Skeletal muscle cell (primary cell): ENCODE results near the gene COA8.
A peak's percentile ranks its signal among the peaks of the same experiment; 100 is the strongest.

Source experiments
- DNase-seq: peaks from one replicate; pipeline ENCODE4 v3.0.0-alpha.2; 2010; ENCODE audit warnings: low read depth
- H3K4me3 ChIP-seq: 2 replicates; pipeline ENCODE4 v1.5.1; 2011; ENCODE audit warnings: low read depth, mild to moderate bottlenecking, control low read depth, low read length, moderate library complexity

The COA8 gene

GRCh38 chr14:103629503-103630121 lies 66.9 kb downstream of the COA8 start:
- no peak for DNase-seq
- peak overlapping the region; percentile 76 for H3K4me3 ChIP-seq

- peak overlapping the region; percentile 76 for H3K4me3 ChIP-seq
- DNase-seq = no peak
Observed at GRCh38 chr14:103630364-103631108, 67.8 kb downstream of the COA8 start.

- DNase-seq = no peak
- H3K4me3 ChIP-seq = no peak overlapping the region
Observed at GRCh38 chr14:103633391-103633790, 70.6 kb downstream of the COA8 start.

- DNase-seq = no peak
Observed at GRCh38 chr14:103634156-103634555, 71.4 kb downstream of the COA8 start.

GRCh38 chr14:103638594-103638993 lies 75.8 kb downstream of the COA8 start:
- no peak overlapping the region for H3K4me3 ChIP-seq
- no peak for DNase-seq

More at GRCh38 chr14:103634156-103634555, 71.4 kb downstream of the COA8 start:
- H3K4me3 ChIP-seq = no peak overlapping the region
